ENCODE results near the gene CYYR1.

DNA sequence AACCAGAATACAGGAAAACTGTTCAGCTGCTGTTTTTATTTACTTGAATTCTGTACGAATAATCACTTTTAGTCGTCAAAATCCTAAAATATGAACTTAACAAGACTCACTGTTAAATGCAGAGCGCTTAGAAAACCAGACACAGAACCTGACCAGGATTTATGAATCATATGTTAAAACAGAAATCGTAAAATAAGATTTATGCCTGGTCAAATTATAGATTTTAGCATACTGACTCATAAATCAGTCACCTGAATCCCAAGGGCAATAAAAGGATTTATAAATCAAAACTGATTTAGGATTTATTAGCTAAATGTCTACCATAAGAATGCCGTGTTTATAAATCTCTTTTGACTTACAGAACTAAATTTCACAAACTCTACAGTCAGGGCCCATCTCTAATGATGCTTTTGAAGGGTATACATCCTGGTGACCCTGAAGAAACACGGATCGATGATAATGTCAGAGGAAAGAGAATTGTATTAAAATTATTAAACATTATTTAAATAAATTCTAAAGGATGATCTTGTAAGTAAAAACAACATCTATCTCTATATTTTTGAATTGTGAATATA is 28.8 kb downstream of the CYYR1 start:
- TF ChIP-seq EZH2 (IDR thresholded peaks at IDR 0.05; ENCODE audit: insufficient read depth, poor library complexity, severe bottlenecking) (no peak), EZH2phosphoT487 (IDR thresholded peaks at IDR 0.05; ENCODE audit: insufficient read depth, low read depth) (no peak)
